MCF 10A (cell line): ENCODE measurements around the gene PITPNM1. TPM values are rescaled to one million over a fixed set of nuclear protein-coding genes. Genes with fewer than 3 reads are reported as not detected.
A peak's percentile ranks its signal among the peaks of the same experiment; 100 is the strongest.
"Not testable (repeated sequence)": the region's sequence is repeated elsewhere in the genome, so short reads cannot be mapped to it uniquely, and the experiment has no call there.

Experiments
- BruUV-seq: library from RNA; stranded (reverse); fragments of 400-500 nt; replicated peaks from 2 replicates; lab custom pipeline; 2021; lab: Mats Ljungman, UMichigan
- CTCF ChIA-PET: fragments of 300-600 bp; sonication (Branson Sonifier 250); formaldehyde crosslinking; extraction: SDS; loops from one replicate; lab custom pipeline; 2021; ENCODE audit warnings: antibody characterized with exemption, inconsistent platforms; lab: Yijun Ruan, JAX
- POLR2A ChIA-PET: fragments of 300-600, 350-650 bp; sonication (Branson Sonifier 250); formaldehyde crosslinking; extraction: SDS; loops from one replicate; lab custom pipeline; 2020; ENCODE audit warnings: antibody characterized with exemption, inconsistent platforms; lab: Yijun Ruan, JAX
- DNase-seq: peaks from one replicate; pipeline ENCODE4 v3.0.0-alpha.2; 2018; ENCODE audit not compliant: unreplicated experiment
- H3K27ac Mint-ChIP-seq: one replicate; pipeline ENCODE4 v1.8.0; 2022; ENCODE audit warnings: mild to moderate bottlenecking, low read depth, mixed read lengths; ENCODE audit not compliant: unreplicated experiment
- H3K27me3 Mint-ChIP-seq: one replicate; pipeline ENCODE4 v1.8.0; 2022; ENCODE audit warnings: mixed read lengths; ENCODE audit not compliant: insufficient read depth, unreplicated experiment
- H3K36me3 Mint-ChIP-seq: one replicate; pipeline ENCODE4 v1.8.0; 2022; ENCODE audit warnings: mild to moderate bottlenecking, moderate library complexity, mixed read lengths; ENCODE audit not compliant: insufficient read depth, unreplicated experiment
- H3K4me1 Mint-ChIP-seq: one replicate; pipeline ENCODE4 v1.8.0; 2022; ENCODE audit warnings: mixed read lengths; ENCODE audit not compliant: insufficient read depth, unreplicated experiment
- H3K4me3 Mint-ChIP-seq: one replicate; pipeline ENCODE4 v1.8.0; 2022; ENCODE audit warnings: mild to moderate bottlenecking, moderate library complexity, mixed read lengths; ENCODE audit not compliant: unreplicated experiment
- H3K9me3 Mint-ChIP-seq: one replicate; pipeline ENCODE4 v1.8.0; 2022; ENCODE audit warnings: mixed read lengths; ENCODE audit not compliant: unreplicated experiment
- CTCF ChIP-seq: fragments of 200-600 bp; IDR thresholded peaks from one replicate; pipeline ENCODE4 v1.8.0; 2022; ENCODE audit warnings: antibody characterized with exemption, mild to moderate bottlenecking; ENCODE audit not compliant: unreplicated experiment
- intact Hi-C: fragments of 100-400 bp; cut with micrococcal nuclease; formaldehyde crosslinking; loops from 2 replicates; pipeline ENCODE4 v1.14.1; 2022
- total RNA-seq: library from RNA; stranded (reverse); gene quantifications from 2 replicates; pipeline ENCODE4 v1.2.3, GENCODE V29; 2022

The PITPNM1 gene
- total RNA-seq, 1 experiment from 2014 or later, result 38.7 TPM

GRCh38 chr11:67482827-67483798 lies 22.1 kb downstream of the PITPNM1 start, which contains the start of gene AIP:
AIP (plus strand) TSS chr11:67483026; CDS start chr11:67483159, 133 bp downstream.
- DNase-seq, result peak; percentile 98
- Mint-ChIP-seq H3K36me3 (peaks cover 31% of the 10 kb centered on the region), H3K9me3 (no peaks in the 10 kb centered on the region), H3K27ac (peak within 1 kb of the TSS; percentile 99), H3K27me3 (no peaks in the 10 kb centered on the region), H3K4me1 (peaks cover 36% of the 10 kb centered on the region), H3K4me3 (peak within 1 kb of the TSS; percentile 90)
- BruUV-seq, result TSS peak; percentile 72
- CTCF ChIA-PET, result interaction anchor here (0.6 to 0.9 kb wide), 4 partner anchors 13 to 222 kb away, joined by 3 to 5 read pairs (median 3); no protein-coding TSS in a partner anchor
- peak; percentile 15 for TF ChIP-seq CTCF
- POLR2A ChIA-PET, result interaction anchor here (0.6 to 2.1 kb wide), 14 partner anchors 8 to 1365 kb away, joined by 3 to 11 read pairs (median 4); partner anchors contain the start of genes PITPNM1, RAD9A, RPS6KB2 and TMEM134
- intact Hi-C loops, result loop anchor here (1.0 kb wide), 1 partner anchor 23 kb away; no protein-coding TSS in a partner anchor

GRCh38 chr11:67482275-67482826 lies 22.8 kb downstream of the PITPNM1 start:
- Mint-ChIP-seq H3K27me3 (no peaks in the 10 kb centered on the region), H3K9me3 (no peaks in the 10 kb centered on the region), H3K4me1 (peaks cover 36% of the 10 kb centered on the region), H3K36me3 (peaks cover 24% of the 10 kb centered on the region), H3K4me3 (peak overlapping the region; percentile 90), H3K27ac (peak overlapping the region; percentile 99)
- DNase-seq, result no peak
- TF ChIP-seq CTCF, result no peak
- ChIA-PET POLR2A (interaction anchor here (0.6 to 2.1 kb wide), 18 partner anchors 8 to 1364 kb away, joined by 3 to 11 read pairs (median 4); partner anchors contain the start of genes PITPNM1, RAD9A, RPS6KB2 and TMEM134), CTCF (interaction anchor here (0.6 kb wide), 1 partner anchor 14 kb away, joined by 3 read pairs; no protein-coding TSS in a partner anchor)
- intact Hi-C loops, result no loop called here
- BruUV-seq, result TSS peak; percentile 58

GRCh38 chr11:67477344-67478050 lies 27.7 kb downstream of the PITPNM1 start:
- H3K27ac Mint-ChIP-seq, H3K4me1 Mint-ChIP-seq, BruUV-seq, H3K4me3 Mint-ChIP-seq, H3K9me3 Mint-ChIP-seq, DNase-seq, intact Hi-C loops, H3K27me3 Mint-ChIP-seq, H3K36me3 Mint-ChIP-seq: not testable (repeated sequence)
- CTCF ChIA-PET, result interaction anchor here (0.6 to 1.6 kb wide), 4 partner anchors 9 to 185 kb away, joined by 4 to 8 read pairs (median 5); no protein-coding TSS in a partner anchor
- POLR2A ChIA-PET, result interaction anchor here (0.7 to 1.1 kb wide), 3 partner anchors 9 to 39 kb away, joined by 3 read pairs; no protein-coding TSS in a partner anchor

GRCh38 chr11:67476692-67477091 lies 28.5 kb downstream of the PITPNM1 start:
- H3K36me3 Mint-ChIP-seq, H3K4me3 Mint-ChIP-seq, H3K9me3 Mint-ChIP-seq, H3K27me3 Mint-ChIP-seq, H3K27ac Mint-ChIP-seq, intact Hi-C loops, H3K4me1 Mint-ChIP-seq, DNase-seq, BruUV-seq: not testable (repeated sequence)
- POLR2A ChIA-PET, result interaction anchor here (1.1 kb wide), 1 partner anchor 8 kb away, joined by 3 read pairs; no protein-coding TSS in a partner anchor
- CTCF ChIA-PET, result interaction anchor here (0.6 to 1.2 kb wide), 3 partner anchors 9 to 186 kb away, joined by 4 to 5 read pairs (median 5); no protein-coding TSS in a partner anchor
